Measurements from ENCODE around the gene ADCK1.
A peak's percentile ranks its signal among the peaks of the same experiment; 100 is the strongest.
"Not testable (repeated sequence)": the region's sequence is repeated elsewhere in the genome, so short reads cannot be mapped to it uniquely, and the experiment has no call there.

Gene ADCK1

DNA sequence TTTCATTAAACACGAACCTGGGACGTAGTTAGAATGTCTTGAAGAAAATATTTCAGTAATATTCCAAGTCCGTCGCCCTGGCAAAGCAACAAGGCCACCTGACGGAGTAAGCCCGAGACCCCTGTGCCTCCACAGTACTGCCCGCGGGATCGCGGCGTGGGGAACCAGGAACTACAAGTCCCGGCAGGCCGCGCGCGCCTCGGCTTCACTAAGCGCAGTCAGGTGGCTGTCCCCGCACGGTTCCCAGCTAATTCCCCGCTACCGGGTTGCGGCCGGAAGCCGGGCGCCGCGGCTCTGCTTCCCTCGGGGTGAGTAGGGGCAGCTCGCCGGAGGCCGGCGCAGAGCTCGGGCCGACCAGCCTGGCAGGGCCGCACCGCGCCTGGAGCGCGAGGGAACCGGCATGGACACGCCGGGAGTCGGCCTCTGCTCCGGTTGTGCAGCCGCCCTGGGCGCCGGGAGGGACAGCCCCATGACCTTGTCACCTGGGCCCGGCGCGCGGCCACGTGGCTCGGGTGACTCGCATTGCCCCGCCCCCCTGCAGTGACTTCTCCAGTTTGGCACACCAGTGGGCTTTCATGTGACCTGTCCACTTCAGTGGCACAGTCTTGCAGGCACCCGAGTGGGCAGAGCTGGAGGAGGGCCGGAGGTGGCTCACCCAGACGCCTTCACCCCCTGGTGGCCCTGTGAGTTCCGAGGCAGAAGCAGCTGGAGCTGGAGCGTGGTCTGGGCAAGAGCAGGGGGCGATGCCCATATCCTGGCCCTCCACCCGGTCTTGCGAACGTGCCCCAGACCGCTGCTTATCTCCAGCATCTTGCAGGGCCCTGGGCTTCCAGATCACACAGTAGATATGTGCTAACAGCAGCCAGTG, at the start of gene ADCK1:
TSS of gene ADCK1 (plus strand) at position 247 of the 868 bp plus-strand sequence. CDS start 18,870 bp downstream, outside the sequence.
- DNase-seq (ENCODE audit: low read depth) = peak; percentile 74

- no peak for DNase-seq (ENCODE audit: low read depth)
Measured at GRCh38 chr14:77752266-77752665, 47.6 kb upstream of the ADCK1 start.

DNA sequence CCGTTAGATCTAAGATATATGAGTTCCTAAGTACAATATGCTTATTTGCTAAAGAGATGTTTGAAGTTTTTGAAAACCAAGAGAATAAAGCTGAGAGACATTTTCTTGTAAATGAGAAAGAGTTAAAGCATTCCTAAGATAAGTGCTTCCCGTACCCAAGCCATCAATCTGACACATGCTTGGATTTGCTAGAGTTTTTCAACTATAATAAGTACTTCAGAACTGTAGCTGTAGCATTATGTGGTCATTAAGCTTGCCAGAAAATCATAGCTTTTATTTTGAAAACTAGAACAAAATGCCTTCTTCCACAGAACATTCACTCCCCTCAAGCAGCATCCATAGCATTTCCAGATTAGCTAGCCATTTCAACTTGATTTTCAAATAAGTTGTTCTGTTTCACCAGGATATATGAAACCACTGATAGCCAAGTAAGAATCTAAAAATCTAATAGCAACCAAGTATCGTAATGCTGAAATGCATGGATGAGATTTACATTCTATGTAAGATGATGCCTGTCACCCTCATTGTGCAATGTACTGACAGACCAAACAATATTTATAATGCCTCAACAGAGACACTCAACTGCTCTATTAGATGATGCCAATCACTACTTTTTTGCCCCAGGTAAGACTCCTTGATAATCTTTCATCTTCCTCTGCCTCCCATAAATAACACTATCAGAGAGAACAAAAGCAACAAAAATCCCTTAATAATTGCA, 47.0 kb upstream of the ADCK1 start:
- DNase-seq (ENCODE audit: low read depth) = no peak

DNA sequence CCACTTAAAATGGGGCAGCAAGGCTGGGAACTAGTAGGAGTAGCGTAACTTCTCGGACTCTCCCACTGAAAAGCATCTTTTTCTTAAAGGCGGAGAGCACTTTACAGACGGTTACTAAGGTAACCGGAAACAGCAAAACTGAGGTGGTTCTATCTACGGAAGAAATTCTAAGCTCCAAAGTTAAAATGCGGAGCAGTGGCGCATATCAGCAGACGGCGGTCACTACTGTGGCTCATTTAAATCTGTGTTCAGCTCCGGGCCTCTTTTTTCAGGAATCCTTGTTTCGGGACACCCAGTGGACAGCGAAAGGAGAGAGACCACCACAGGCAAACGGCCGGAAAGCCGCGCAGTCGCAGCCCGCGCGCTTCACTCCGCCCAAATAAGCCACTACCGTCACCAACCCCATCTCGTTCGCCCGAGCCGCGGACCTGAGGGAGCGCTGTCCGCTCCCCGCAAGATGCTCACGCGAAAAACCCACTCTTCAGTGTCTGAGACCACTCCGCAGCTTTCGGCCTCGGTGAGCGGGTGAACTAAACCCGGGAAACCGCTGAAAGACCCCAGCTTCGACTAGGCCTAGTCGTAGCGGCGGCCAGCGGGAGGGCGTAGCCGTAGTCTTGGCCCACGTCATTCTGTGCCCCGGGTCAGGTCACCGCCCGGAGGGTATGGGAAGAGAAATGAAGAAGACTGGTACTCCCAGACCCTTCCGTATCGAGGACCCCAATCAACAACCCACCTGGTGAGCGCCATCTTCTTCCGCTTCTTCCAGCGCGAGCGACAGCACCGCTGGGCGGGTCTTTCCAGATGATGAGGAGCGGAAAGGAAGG, 39.3 kb upstream of the ADCK1 start, which contains the start of gene SNW1:
TSS of gene SNW1 (minus strand) at position 776 of the 824 bp plus-strand sequence. CDS start at position 747, 29 bp downstream.
- DNase-seq (ENCODE audit: low read depth) = peak; percentile 94

DNA sequence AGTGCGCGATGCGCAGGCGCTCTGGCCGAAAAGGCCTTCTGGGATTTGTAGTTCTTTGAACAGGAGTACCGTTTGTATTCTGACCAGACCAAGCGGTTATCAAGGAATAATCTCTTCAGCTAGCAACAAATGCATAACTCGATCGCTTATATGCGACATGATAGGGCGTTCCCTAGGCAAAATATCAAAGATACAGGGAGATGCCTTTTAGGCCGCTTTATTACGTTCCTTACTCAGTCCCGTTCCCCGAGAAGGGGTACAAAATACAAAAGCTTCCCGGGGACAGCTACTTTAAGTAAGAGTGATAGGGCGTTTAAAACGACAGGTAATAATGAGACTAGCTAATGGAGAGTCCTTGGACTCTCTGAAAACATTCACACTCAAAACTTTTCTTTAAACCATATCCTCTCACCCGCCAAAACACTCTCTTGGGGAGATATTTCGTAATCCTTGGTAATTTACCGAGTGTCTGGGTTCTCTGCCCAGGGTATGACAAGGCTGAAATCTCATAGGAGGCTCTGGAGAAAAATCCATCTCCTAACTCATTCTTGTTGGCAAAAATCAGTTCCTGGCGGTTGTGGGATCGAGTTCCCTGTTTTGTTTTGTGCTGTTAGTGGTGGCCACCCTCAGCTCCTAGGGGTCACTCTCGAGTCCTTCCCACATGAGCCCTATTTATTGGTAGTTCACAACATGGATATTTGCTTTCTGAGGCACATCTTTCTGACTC, 38.5 kb upstream of the ADCK1 start:
- peak; percentile 86 for DNase-seq (ENCODE audit: low read depth)

DNA sequence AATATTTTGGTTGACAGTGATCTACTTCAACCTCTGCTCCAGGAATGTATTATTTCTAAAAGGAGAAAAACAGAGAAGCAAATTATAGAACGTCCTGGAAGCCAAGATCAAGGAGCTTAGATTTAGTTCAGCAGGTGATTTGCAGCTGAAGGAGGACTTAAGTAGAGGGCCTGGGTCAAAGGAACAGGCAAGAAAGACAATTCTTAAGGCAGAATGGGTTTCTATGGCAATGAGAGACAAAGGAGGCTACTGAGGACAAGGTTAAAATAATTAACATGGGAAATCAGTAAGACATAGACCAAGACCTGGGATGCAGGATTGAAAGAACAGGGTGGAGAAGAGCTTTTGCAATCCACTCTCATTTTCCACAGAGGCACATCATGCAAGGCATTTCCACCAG, 36.6 kb upstream of the ADCK1 start:
- DNase-seq (ENCODE audit: low read depth) = no peak

GRCh38 chr14:77763978-77764377, 35.9 kb upstream of the ADCK1 start:
- no peak for DNase-seq (ENCODE audit: low read depth)

DNA sequence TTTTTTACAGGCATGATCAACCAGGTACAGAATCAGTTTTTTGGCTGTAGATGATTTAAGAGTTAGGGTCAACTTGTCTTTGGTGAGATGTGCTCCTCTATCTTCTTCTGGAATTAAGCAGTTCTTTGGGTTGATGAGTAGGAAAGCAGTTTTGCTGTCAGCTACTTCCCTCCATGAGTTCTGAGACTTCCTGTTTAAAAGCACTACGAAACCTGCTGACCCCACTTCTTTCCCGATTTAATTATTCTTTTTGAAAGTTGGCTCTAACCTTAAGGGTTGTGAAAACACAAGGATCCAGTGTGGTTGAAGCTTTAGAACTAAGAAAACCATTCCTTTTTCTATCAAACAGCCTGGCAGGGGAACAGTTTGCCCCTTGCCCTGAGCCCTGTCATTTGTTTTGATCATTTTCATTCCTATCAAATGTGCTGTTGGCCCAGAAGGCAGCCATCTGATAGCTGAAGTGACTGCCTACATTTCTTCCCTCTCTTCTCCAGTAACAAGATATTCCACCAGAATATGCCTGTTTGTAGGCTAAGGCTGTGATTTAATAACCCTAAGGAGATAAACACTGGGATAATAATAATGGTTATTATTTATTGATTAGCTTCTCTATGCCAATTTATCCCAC, 31.4 kb upstream of the ADCK1 start:
- DNase-seq (ENCODE audit: low read depth) = not testable (repeated sequence)

DNA sequence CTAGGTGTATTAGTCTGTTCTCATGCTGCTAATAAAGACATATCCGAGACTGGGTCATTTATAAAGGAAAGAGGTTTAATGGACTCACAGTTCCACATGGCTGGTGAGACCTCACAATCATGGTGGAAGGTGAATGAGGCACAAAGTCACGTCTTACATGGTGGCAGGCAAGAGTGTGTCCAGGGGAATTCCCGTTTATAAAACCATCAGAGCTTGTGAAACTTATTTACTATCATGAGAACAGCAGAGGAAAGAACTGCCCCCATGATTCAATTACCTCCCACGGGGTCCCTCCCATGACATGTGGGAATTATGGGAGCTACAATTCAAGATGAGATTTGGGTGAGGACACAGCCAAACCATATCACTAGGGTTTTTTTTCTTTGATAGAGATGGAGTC, 25.9 kb upstream of the ADCK1 start:
- DNase-seq (ENCODE audit: low read depth) = not testable (repeated sequence)

GRCh38 chr14:77782202-77782601, 17.7 kb upstream of the ADCK1 start:
- no peak for DNase-seq (ENCODE audit: low read depth)

GRCh38 chr14:77786148-77786547, 13.8 kb upstream of the ADCK1 start:
- DNase-seq (ENCODE audit: low read depth) = no peak

- no peak for DNase-seq (ENCODE audit: low read depth)
Measured at GRCh38 chr14:77790566-77791224, 9.2 kb upstream of the ADCK1 start.

- no peak for DNase-seq (ENCODE audit: low read depth)
Measured at GRCh38 chr14:77791225-77791600, 8.7 kb upstream of the ADCK1 start.

DNA sequence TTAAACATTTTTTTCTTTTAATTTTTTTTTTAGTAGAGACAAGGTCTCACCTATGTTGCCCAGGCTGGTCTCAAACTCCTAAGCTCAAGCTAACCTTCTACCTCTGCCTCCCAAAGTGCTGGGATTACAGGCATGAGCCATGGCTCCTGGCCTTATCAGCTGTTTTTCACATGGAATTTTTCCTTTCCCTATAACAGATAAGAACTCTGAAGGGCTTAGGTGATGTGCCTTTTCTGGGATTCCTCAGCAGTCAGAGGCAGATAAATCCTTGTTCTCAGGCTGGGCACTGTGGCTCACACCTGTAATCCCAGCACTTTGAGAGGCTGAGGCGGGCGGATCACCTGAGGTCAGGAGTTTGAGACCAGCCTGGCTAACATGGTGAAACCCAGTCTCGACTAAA, 6.7 kb upstream of the ADCK1 start:
- DNase-seq (ENCODE audit: low read depth) = not testable (repeated sequence)

DNA sequence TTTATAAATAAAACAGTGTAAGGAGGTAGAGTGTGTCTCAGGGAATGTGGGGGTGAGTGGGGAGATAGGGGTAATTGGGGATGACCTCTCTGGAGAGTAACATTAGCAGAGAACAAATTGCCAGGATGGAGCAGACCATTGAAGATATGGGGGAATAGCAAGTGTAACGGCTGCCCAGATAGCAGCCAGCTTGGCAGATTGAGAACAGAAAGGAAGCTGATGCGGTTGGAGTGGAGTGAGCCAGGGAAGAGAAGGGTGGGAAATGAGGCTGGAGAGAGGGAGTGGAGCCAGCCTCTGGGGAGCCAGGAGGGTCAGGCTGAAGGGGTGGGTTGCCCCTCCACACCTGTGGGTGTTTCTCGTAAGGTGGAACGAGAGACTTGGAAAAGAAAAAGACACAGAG, 5.6 kb upstream of the ADCK1 start:
- DNase-seq (ENCODE audit: low read depth) = no peak

DNA sequence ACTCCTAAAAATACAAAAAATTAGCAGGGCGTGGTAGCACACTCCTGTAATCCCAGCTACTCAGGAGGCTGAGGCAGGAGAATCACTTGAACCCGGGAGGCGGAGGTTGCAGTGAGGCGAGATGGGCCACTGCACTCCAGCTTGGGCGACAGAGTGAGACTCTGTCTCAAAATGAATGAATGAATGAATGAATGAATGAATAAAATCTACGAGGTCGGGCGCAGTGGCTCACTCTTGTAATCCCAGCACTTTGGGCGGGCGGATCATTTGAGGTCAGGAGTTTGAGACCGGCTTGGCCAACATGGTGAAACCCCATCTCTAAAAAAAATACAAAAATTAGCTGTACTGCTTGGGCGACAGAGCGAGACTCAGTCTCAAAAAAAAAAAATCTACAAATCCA, 453 bp upstream of the ADCK1 start:
- DNase-seq (ENCODE audit: low read depth) = not testable (repeated sequence)

DNA sequence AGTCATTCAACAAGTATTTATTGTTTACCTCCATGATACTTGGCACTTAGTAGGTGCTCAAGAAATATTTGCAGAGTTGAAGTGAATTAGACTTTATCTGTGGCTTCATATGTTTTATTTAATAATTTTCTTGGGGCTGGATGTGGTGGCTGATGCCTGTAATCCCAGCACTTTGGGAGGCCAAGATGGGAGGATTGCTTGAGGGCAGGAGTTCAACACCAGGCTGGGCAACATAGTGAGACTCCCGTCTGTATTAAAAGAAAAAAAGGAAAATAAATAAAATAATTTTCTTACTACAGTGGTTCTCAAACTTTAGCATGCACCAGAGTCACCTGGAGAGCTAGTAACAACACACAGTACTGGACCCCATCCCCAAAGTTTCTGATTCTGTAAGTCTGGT, 905 bp downstream of the ADCK1 start:
- DNase-seq (ENCODE audit: low read depth) = no peak

- DNase-seq (ENCODE audit: low read depth) = no peak
Measured at GRCh38 chr14:77804592-77804991, 4.7 kb downstream of the ADCK1 start.

GRCh38 chr14:77805706-77806105, 5.8 kb downstream of the ADCK1 start:
- DNase-seq (ENCODE audit: low read depth) = no peak

- no peak for DNase-seq (ENCODE audit: low read depth)
Measured at GRCh38 chr14:77808250-77808649, 8.3 kb downstream of the ADCK1 start.

GRCh38 chr14:77809011-77809410, 9.1 kb downstream of the ADCK1 start:
- DNase-seq (ENCODE audit: low read depth) = no peak
